H1 (cell line): ENCODE measurements around the gene SLC13A4. TPM values are rescaled to one million over a fixed set of nuclear protein-coding genes. Genes with fewer than 3 reads are reported as not detected.

Experiments used
- CTCF ChIA-PET: fragments of 300-600 bp; sonication (Branson Sonifier 250); formaldehyde crosslinking; loops from one replicate; lab custom pipeline; 2021; ENCODE audit not compliant: partially characterized antibody; lab: Charles Lee
- POLR2A ChIA-PET: fragments of 300-600 bp; sonication (Branson Sonifier 250); formaldehyde crosslinking; loops from one replicate; lab custom pipeline; 2021; ENCODE audit warnings: inconsistent platforms; ENCODE audit not compliant: partially characterized antibody; lab: Charles Lee
- DNase-seq, 2 experiments: peaks; one replicate each; pipeline versions ENCODE4 v3.0.0 to v3.0.0-alpha.2; 2010 to 2022; ENCODE audit warnings: low spot score in 2 of 2, low read depth in 1 of 2, mixed read lengths in 1 of 2
- FAIRE-seq: peaks from 2 replicates; lab custom pipeline; 2011; peaks lifted over from hg19 to GRCh38; lab: Jason Lieb, UNC
- H2AFZ ChIP-seq: 2 replicates; pipeline ENCODE4 v1.8.1; 2012; ENCODE audit warnings: low read length, inconsistent platforms
- H2AK5ac ChIP-seq: 2 replicates; pipeline ENCODE4 v1.6.1; 2013; ENCODE audit warnings: low read depth, low read length
- H2BK120ac ChIP-seq: replicated peaks from 2 replicates; pipeline ENCODE3; 2013; ENCODE audit warnings: low read depth, low read length, inconsistent platforms
- H2BK12ac ChIP-seq: 2 replicates; pipeline ENCODE4 v1.6.1; 2013; ENCODE audit warnings: low read depth, low read length
- H2BK15ac ChIP-seq: 2 replicates; pipeline ENCODE4 v1.6.1; 2013; ENCODE audit warnings: low read length
- H2BK20ac ChIP-seq: 2 replicates; pipeline ENCODE4 v1.6.1; 2013; ENCODE audit warnings: low read length
- H2BK5ac ChIP-seq: 2 replicates; pipeline ENCODE4 v1.6.1; 2013; ENCODE audit warnings: low read depth, low read length
- H3K14ac ChIP-seq: 2 replicates; pipeline ENCODE4 v1.6.1; 2013; ENCODE audit warnings: inconsistent platforms; ENCODE audit not compliant: insufficient read length
- H3K18ac ChIP-seq: 2 replicates; pipeline ENCODE4 v1.6.1; 2013; ENCODE audit warnings: low read length; ENCODE audit errors: extremely low read depth
- H3K23ac ChIP-seq: 2 replicates; pipeline ENCODE4 v1.6.1; 2013; ENCODE audit warnings: inconsistent platforms; ENCODE audit not compliant: insufficient read length
- H3K23me2 ChIP-seq: 2 replicates; pipeline ENCODE4 v1.6.1; 2013; ENCODE audit warnings: low read depth, low read length
- H3K27ac ChIP-seq: 2 replicates; pipeline ENCODE4 v1.6.1; 2011; ENCODE audit warnings: low read depth, low read length, inconsistent platforms
- H3K27me3 ChIP-seq, 4 experiments: replicated peaks in 1 of 4; 1 replicate in 1 of 4; 2 replicates in 3 of 4; pipeline versions ENCODE4 v1.6.1 to v1.8.1; 2011 to 2013; ENCODE audit warnings: low read length in 3 of 4, mild to moderate bottlenecking in 3 of 4, inconsistent platforms in 2 of 4, mixed read lengths in 2 of 4, moderate library complexity in 1 of 4; ENCODE audit not compliant: control insufficient read depth in 3 of 4, insufficient read depth in 3 of 4; ENCODE audit errors: extremely low read depth in 1 of 4
- H3K36me3 ChIP-seq, 4 experiments: 2 replicates each; pipeline versions ENCODE4 v1.6.1 to v1.8.1; 2011 to 2013; ENCODE audit warnings: mild to moderate bottlenecking in 4 of 4, low read length in 3 of 4, moderate library complexity in 2 of 4, control low read depth in 1 of 4, inconsistent platforms in 1 of 4; ENCODE audit not compliant: insufficient read depth in 4 of 4, control insufficient read depth in 2 of 4
- H3K4ac ChIP-seq: replicated peaks from 2 replicates; pipeline ENCODE3; 2013; ENCODE audit warnings: low read length, low read depth, mixed read lengths, inconsistent platforms; ENCODE audit not compliant: insufficient read length
- H3K4me1 ChIP-seq, 4 experiments: replicated peaks in 1 of 4; 1 replicate in 1 of 4; 2 replicates in 3 of 4; pipeline versions ENCODE4 v1.6.1 to v1.8.1; 2011 to 2013; ENCODE audit warnings: low read length in 3 of 4, inconsistent platforms in 2 of 4, mixed read lengths in 1 of 4; ENCODE audit not compliant: insufficient read depth in 4 of 4, control insufficient read depth in 3 of 4
- H3K4me2 ChIP-seq, 2 experiments: 2 replicates each; pipeline versions ENCODE4 v1.6.1 to v1.8.1; 2011 to 2013; ENCODE audit warnings: low read depth in 2 of 2, low read length in 2 of 2, control low read depth in 1 of 2, inconsistent platforms in 1 of 2, mild to moderate bottlenecking in 1 of 2; ENCODE audit not compliant: insufficient read depth in 1 of 2
- H3K4me3 ChIP-seq, 4 experiments: fragments of 200-600, 300-600 bp in 1 of 4; sonication (generic), shearing (Covaris generic), sonication (Bioruptor Twin) in 1 of 4; 2 replicates each; pipeline versions ENCODE4 v1.5.1 to v1.8.1; 2011 to 2016; ENCODE audit warnings: low read length in 4 of 4, low read depth in 3 of 4, control low read depth in 2 of 4, inconsistent platforms in 2 of 4, mild to moderate bottlenecking in 2 of 4, mixed read lengths in 1 of 4, moderate library complexity in 1 of 4; ENCODE audit not compliant: insufficient read depth in 2 of 4; ENCODE audit errors: extremely low read depth in 1 of 4
- H3K56ac ChIP-seq: replicated peaks from 2 replicates; pipeline ENCODE3; 2013; ENCODE audit warnings: low read depth, mild to moderate bottlenecking, mixed read lengths, low read length, inconsistent platforms; ENCODE audit not compliant: insufficient read length
- H3K79me1 ChIP-seq: 2 replicates; pipeline ENCODE4 v1.6.1; 2013; ENCODE audit warnings: low read depth, low read length, control low read depth
- H3K79me2 ChIP-seq, 2 experiments: 2 replicates each; pipeline versions ENCODE4 v1.6.1 to v1.8.1; 2012 to 2013; ENCODE audit warnings: low read length in 2 of 2, mild to moderate bottlenecking in 2 of 2, inconsistent platforms in 1 of 2; ENCODE audit not compliant: insufficient read depth in 2 of 2, control insufficient read depth in 1 of 2
- H3K9ac ChIP-seq, 4 experiments: replicated peaks in 1 of 4; 1 replicate in 1 of 4; 2 replicates in 3 of 4; pipeline versions ENCODE4 v1.6.1 to v1.8.1; 2011 to 2013; ENCODE audit warnings: low read depth in 3 of 4, low read length in 3 of 4, control low read depth in 2 of 4, mild to moderate bottlenecking in 2 of 4, moderate library complexity in 2 of 4, inconsistent platforms in 1 of 4; ENCODE audit errors: extremely low read depth in 1 of 4
- H3K9me3 ChIP-seq, 2 experiments: 2 replicates each; pipeline versions ENCODE4 v1.6.1 to v1.8.1; 2012 to 2013; ENCODE audit warnings: mild to moderate bottlenecking in 2 of 2, moderate library complexity in 2 of 2, control low read depth in 1 of 2, inconsistent platforms in 1 of 2, low read depth in 1 of 2, low read length in 1 of 2, mixed read lengths in 1 of 2; ENCODE audit not compliant: insufficient read depth in 2 of 2
- H4K20me1 ChIP-seq, 2 experiments: replicated peaks in 1 of 2; 2 replicates each; pipeline versions ENCODE3 to v1.8.1; 2011 to 2013; ENCODE audit warnings: inconsistent platforms in 2 of 2, low read length in 2 of 2, mild to moderate bottlenecking in 1 of 2; ENCODE audit not compliant: insufficient read depth in 2 of 2, control insufficient read depth in 1 of 2
- H4K5ac ChIP-seq: 2 replicates; pipeline ENCODE4 v1.6.1; 2013; ENCODE audit warnings: low read length, low read depth, mixed read lengths, inconsistent platforms; ENCODE audit not compliant: insufficient read length
- H4K8ac ChIP-seq: 2 replicates; pipeline ENCODE4 v1.8.0; 2013; ENCODE audit warnings: mild to moderate bottlenecking, moderate library complexity, low read length, inconsistent platforms; ENCODE audit not compliant: insufficient read depth; ENCODE audit errors: extremely low read depth
- H4K91ac ChIP-seq: replicated peaks from 2 replicates; pipeline ENCODE3; 2013; ENCODE audit warnings: low read length, mixed read lengths, inconsistent platforms; ENCODE audit not compliant: insufficient read length
- NRF1 ChIP-seq: IDR thresholded peaks from 2 replicates; pipeline ENCODE4 v1.6.1; 2011; ENCODE audit warnings: mild to moderate bottlenecking, low read depth, low read length, improper control_type of control experiment
- POLR2AphosphoS5 ChIP-seq: IDR thresholded peaks from 2 replicates; pipeline ENCODE4 v1.6.1; 2011; ENCODE audit warnings: low read depth, low read length
- POU5F1 ChIP-seq: IDR thresholded peaks from 2 replicates; pipeline ENCODE4 v1.6.1; 2011; ENCODE audit warnings: low read depth, mild to moderate bottlenecking, low read length, moderate library complexity
- SP1 ChIP-seq: IDR thresholded peaks from 2 replicates; pipeline ENCODE4 v1.6.1; 2011; ENCODE audit warnings: low read depth, low read length
- SRF ChIP-seq: IDR thresholded peaks from 2 replicates; pipeline ENCODE4 v1.6.1; 2011; ENCODE audit warnings: mild to moderate bottlenecking, low read depth, low read length, moderate library complexity
- TAF1 ChIP-seq: IDR thresholded peaks from 2 replicates; pipeline ENCODE4 v1.6.1; 2011; ENCODE audit warnings: mild to moderate bottlenecking, low read depth, low read length
- TBP ChIP-seq: IDR thresholded peaks from 2 replicates; pipeline ENCODE4 v1.6.1; 2011; ENCODE audit warnings: low read depth, low read length, improper control_type of control experiment
- TCF12 ChIP-seq: IDR thresholded peaks from 2 replicates; pipeline ENCODE4 v1.6.1; 2011; ENCODE audit warnings: low read depth, mild to moderate bottlenecking, low read length
- WGBS, 2 experiments: shearing (Covaris generic) in 1 of 2; methylation state at CpG; one replicate each; pipeline versions ENCODE4 v1.1.6 to v1.1.7; 2013 to 2015; ENCODE audit warnings: low lambda C conversion rate in 2 of 2, mixed read lengths in 2 of 2, inconsistent platforms in 1 of 2, low coverage in 1 of 2, missing lambda C conversion rate in 1 of 2; ENCODE audit not compliant: insufficient replicate concordance in 2 of 2, insufficient coverage in 1 of 2, insufficient read length in 1 of 2; ENCODE audit errors: extremely low coverage in 1 of 2, missing lambda C conversion rate in 1 of 2; 5-methylcytosine and 5-hydroxymethylcytosine counted together
- polyA plus RNA-seq, 7 experiments: library from polyadenylated mRNA; depleted of rRNA in 3 of 7; stranded (reverse) in 5 of 7; unstranded in 2 of 7; fragments of >200 nt in 5 of 7; fragments of 200-250 nt in 2 of 7; gene quantifications; 1 replicate in 5 of 7; 2 replicates in 1 of 7; 4 replicates in 1 of 7; pipeline versions ENCODE4 v1.2.1 to v1.2.3, GENCODE V29; 2011 to 2013; ENCODE audit warnings: missing spikeins in 2 of 7, mixed read lengths in 2 of 7
- total RNA-seq: library from RNA; stranded (reverse); fragmentation: NEBNext Ultra II Directional; extraction: Animal tissue kit (Norgen Biotek cat#: 25700); gene quantifications from 2 replicates; pipeline ENCODE4 v1.2.1, GENCODE V29; 2021

Gene SLC13A4
- total and polyA plus RNA-seq, 2 of the 8 experiments (the other 6 are each of a cell fraction or from before 2014, with no cell fraction given), result 3.9 to 7.5 TPM

DNA sequence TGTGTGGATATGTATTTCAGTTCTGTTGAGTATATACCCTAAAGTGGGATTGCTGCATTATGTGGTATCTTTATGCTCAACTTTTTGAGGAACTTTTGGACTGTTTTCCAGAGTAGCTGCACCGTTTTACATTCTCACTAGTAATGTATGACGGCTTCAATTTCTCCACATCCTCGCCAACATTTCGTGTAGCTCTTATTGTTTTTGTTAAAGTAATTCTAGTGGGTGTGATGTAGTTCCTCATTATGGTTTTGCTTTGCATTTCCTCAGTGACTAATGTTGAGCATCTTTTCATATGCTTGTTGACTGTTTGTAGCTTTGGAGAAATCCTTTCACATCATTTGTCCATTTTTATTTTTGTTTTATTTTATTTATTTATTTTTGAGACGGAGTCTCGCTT, 61.1 kb downstream of the SLC13A4 start:
- H3K4ac ChIP-seq, result no peak overlapping the region
- no peak overlapping the region for H4K8ac ChIP-seq
- no peak overlapping the region for H2BK20ac ChIP-seq
- ChIA-PET POLR2A (no interaction called here), CTCF (interaction anchor here (0.5 to 2.2 kb wide), 4 partner anchors 16 to 45 kb away, joined by 3 to 8 read pairs (median 4); no protein-coding TSS in a partner anchor)
- peaks cover 5% of the 10 kb centered on the region; the same call in 1 of the 2 replicates for H3K79me1 ChIP-seq
- H2BK15ac ChIP-seq, result no peak overlapping the region
- H2AK5ac ChIP-seq, result no peak overlapping the region
- no peaks in the 10 kb centered on the region for H3K27me3 ChIP-seq
- H3K9me3 ChIP-seq, result peaks cover 0 to 4% of the 10 kb centered on the region in 2 experiments; a peak in 2 of 4 replicates
- H3K56ac ChIP-seq, result no peak overlapping the region
- H3K27ac ChIP-seq, result no peak overlapping the region
- H2BK12ac ChIP-seq, result no peak overlapping the region
- TF ChIP-seq TCF12, result no peak
- TF ChIP-seq POU5F1, result no peak
- no peak for TF ChIP-seq POLR2AphosphoS5
- TF ChIP-seq SRF, result no peak
- no peak for TF ChIP-seq TBP
- no peak for TF ChIP-seq SP1
- no peak for TF ChIP-seq NRF1
- no peak for TF ChIP-seq TAF1
- H3K14ac ChIP-seq, result no peak overlapping the region
- H3K4me3 ChIP-seq, result no peak overlapping the region
- no peak overlapping the region for H3K4me2 ChIP-seq
- peaks cover 3 to 91% of the 10 kb centered on the region in 2 experiments for H3K79me2 ChIP-seq
- H3K23me2 ChIP-seq, result peaks cover 2% of the 10 kb centered on the region; the same call in 1 of the 2 replicates
- no peak overlapping the region for H2AFZ ChIP-seq
- 96% methylated on average over 6 of the region's 6 CpGs; no CpG with 5 or more reads in 1 of the 2 experiments for WGBS, 2 experiments
- DNase-seq, result no peak
- no peak overlapping the region for H3K23ac ChIP-seq
- no peak overlapping the region for H4K5ac ChIP-seq
- no peak for FAIRE-seq
- H4K91ac ChIP-seq, result no peak overlapping the region
- no peaks in the 10 kb centered on the region; a peak in 2 of 7 replicates for H3K4me1 ChIP-seq
- no peak overlapping the region for H2BK5ac ChIP-seq
- peaks cover 0 to 4% (median 0%) of the 10 kb centered on the region in 4 experiments; a peak in 1 of 8 replicates for H3K36me3 ChIP-seq
- no peak overlapping the region for H3K18ac ChIP-seq
- peaks cover 0 to 1% of the 10 kb centered on the region in 2 experiments for H4K20me1 ChIP-seq
- H2BK120ac ChIP-seq, result no peak overlapping the region
- H3K9ac ChIP-seq, result no peak overlapping the region
